Panc1 (cell line): ENCODE data around the gene MTURN. TPM values are rescaled to one million over a fixed set of nuclear protein-coding genes. Genes with fewer than 3 reads are reported as not detected.

Source experiments
- ATAC-seq: fragments of 200-7000 bp; cut with Tn5 transposase; 2 replicates; pipeline ENCODE4 v1.9.1; 2020; ENCODE audit warnings: mild to moderate bottlenecking, moderate library complexity
- BruUV-seq: library from RNA; stranded (reverse); fragments of 400-500 nt; replicated peaks from 2 replicates; lab custom pipeline; 2021; lab: Mats Ljungman, UMichigan
- CTCF ChIA-PET: fragments of 300-600 bp; sonication (Branson Sonifier 250); formaldehyde crosslinking; loops from one replicate; lab custom pipeline; 2022; ENCODE audit warnings: antibody characterized with exemption; lab: Charles Lee
- POLR2A ChIA-PET: fragments of 300-600 bp; sonication (Branson Sonifier 250); formaldehyde crosslinking; loops from one replicate; lab custom pipeline; 2022; ENCODE audit warnings: antibody characterized with exemption; lab: Charles Lee
- DNase-seq: peaks from one replicate; pipeline ENCODE4 v3.0.0-alpha.2; 2010; ENCODE audit warnings: low read depth, low spot score
- H3K27ac ChIP-seq: 2 replicates; pipeline ENCODE4 v1.5.1; 2011; ENCODE audit warnings: mild to moderate bottlenecking, low read length, inconsistent platforms
- H3K27me3 ChIP-seq: fragments of 200-500 bp; sonication (Bioruptor generic); 2 replicates; pipeline ENCODE4 v1.6.0; 2014; ENCODE audit warnings: low read length, inconsistent platforms; ENCODE audit not compliant: control insufficient read depth, insufficient read depth
- H3K36me3 ChIP-seq: fragments of 200-500 bp; sonication (Bioruptor generic); 2 replicates; pipeline ENCODE4 v1.5.1; 2014; ENCODE audit warnings: inconsistent platforms, mild to moderate bottlenecking, low read length, moderate library complexity; ENCODE audit not compliant: control insufficient read depth, insufficient read depth
- H3K4me1 ChIP-seq: 2 replicates; pipeline ENCODE4 v1.5.1; 2011; ENCODE audit warnings: inconsistent platforms, mild to moderate bottlenecking, low read length, moderate library complexity; ENCODE audit not compliant: control insufficient read depth, insufficient read depth
- H3K4me3 ChIP-seq, 2 experiments: 2 replicates each; pipeline ENCODE4 v1.5.1; 2011 to 2012; ENCODE audit warnings: low read depth in 2 of 2, low read length in 2 of 2, mild to moderate bottlenecking in 2 of 2, inconsistent platforms in 1 of 2, moderate library complexity in 1 of 2
- H3K9me3 ChIP-seq: fragments of 200-500 bp; sonication (Bioruptor generic); 2 replicates; pipeline ENCODE4 v1.5.1; 2014; ENCODE audit warnings: low read depth, mild to moderate bottlenecking, inconsistent platforms, low read length, moderate library complexity; ENCODE audit not compliant: control insufficient read depth, insufficient read depth
- POLR2AphosphoS5 ChIP-seq: IDR thresholded peaks from 2 replicates; pipeline ENCODE4 v1.6.1; 2012; ENCODE audit warnings: mild to moderate bottlenecking, low read depth, low read length, moderate library complexity
- SIN3A ChIP-seq: IDR thresholded peaks from 2 replicates; pipeline ENCODE4 v1.6.1; 2012; ENCODE audit warnings: low read depth, mild to moderate bottlenecking, low read length, moderate library complexity, borderline replicate concordance; ENCODE audit not compliant: insufficient read depth
- TCF7L2 ChIP-seq: IDR thresholded peaks from 2 replicates; pipeline ENCODE4 v1.6.1; 2011; ENCODE audit warnings: mild to moderate bottlenecking, low read depth, low read length, inconsistent platforms
- in situ Hi-C: cut with HindIII; loops from 2 replicates; pipeline ENCODE4 v1.10.0; 2016; ENCODE audit warnings: low sequenced_read_pairs, low pct_unique_long_range_greater_than_20kb
- intact Hi-C: fragments of 100-400 bp; cut with micrococcal nuclease; formaldehyde crosslinking; loops from one replicate; pipeline ENCODE4 v1.10.0; 2022; ENCODE audit not compliant: unreplicated experiment
- total RNA-seq: library from RNA; stranded (reverse); gene quantifications from one replicate; pipeline ENCODE4 v1.2.1, GENCODE V29; 2021; ENCODE audit not compliant: unreplicated experiment
- TF ChIP-seq, protein P1 (sequence below), 2 experiments: IDR thresholded peaks; 2 replicates each; pipeline ENCODE4 v1.6.1; 2011 to 2012; ENCODE audit warnings: low read depth in 2 of 2, control low read depth in 1 of 2, low read length in 1 of 2, mild to moderate bottlenecking in 1 of 2, moderate library complexity in 1 of 2; ENCODE audit not compliant: insufficient read depth in 1 of 2
- TF ChIP-seq, protein P2 (sequence below): fragments of 450-650 bp; IDR thresholded peaks from 2 replicates; pipeline ENCODE4 v1.5.1; 2017; ENCODE audit warnings: mild to moderate bottlenecking

Gene MTURN
- total RNA-seq, 1 experiment from 2014 or later = 1.2 TPM

DNA sequence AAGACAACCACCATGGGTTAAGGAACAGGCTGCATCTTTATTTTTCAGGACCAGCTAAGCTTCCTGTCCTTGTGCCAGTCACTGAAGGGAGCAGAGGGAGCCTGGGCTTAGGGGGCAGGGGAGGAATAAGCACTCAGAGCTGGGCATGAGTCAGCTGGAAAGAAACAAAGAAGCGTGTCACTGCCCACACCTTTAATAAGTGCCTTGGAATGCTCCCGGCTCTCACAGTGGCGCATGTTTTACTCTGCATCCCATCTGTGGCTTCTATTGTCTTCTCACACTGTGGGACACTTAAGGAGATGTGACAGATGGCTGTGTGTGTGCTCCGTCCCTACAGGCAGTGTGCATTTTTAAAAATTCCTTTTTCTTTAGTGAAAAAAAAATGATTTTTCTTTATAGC lies 71.7 kb downstream of the MTURN start:
- BruUV-seq = no TSS peak
- POLR2A ChIA-PET = no interaction called here
- Histone ChIP-seq H3K4me3 (peak overlapping the region in 1 of 2 experiments; percentile 36; a peak in 1 of 4 replicates), H3K4me1 (peaks cover 4% of the 10 kb centered on the region; the same call in 1 of the 2 replicates), H3K36me3 (no peaks in the 10 kb centered on the region), H3K27ac (no peak overlapping the region), H3K9me3 (no peaks in the 10 kb centered on the region), H3K27me3 (no peaks in the 10 kb centered on the region)
- in situ Hi-C loops = no loop called here
- TF ChIP-seq, protein P1, sequence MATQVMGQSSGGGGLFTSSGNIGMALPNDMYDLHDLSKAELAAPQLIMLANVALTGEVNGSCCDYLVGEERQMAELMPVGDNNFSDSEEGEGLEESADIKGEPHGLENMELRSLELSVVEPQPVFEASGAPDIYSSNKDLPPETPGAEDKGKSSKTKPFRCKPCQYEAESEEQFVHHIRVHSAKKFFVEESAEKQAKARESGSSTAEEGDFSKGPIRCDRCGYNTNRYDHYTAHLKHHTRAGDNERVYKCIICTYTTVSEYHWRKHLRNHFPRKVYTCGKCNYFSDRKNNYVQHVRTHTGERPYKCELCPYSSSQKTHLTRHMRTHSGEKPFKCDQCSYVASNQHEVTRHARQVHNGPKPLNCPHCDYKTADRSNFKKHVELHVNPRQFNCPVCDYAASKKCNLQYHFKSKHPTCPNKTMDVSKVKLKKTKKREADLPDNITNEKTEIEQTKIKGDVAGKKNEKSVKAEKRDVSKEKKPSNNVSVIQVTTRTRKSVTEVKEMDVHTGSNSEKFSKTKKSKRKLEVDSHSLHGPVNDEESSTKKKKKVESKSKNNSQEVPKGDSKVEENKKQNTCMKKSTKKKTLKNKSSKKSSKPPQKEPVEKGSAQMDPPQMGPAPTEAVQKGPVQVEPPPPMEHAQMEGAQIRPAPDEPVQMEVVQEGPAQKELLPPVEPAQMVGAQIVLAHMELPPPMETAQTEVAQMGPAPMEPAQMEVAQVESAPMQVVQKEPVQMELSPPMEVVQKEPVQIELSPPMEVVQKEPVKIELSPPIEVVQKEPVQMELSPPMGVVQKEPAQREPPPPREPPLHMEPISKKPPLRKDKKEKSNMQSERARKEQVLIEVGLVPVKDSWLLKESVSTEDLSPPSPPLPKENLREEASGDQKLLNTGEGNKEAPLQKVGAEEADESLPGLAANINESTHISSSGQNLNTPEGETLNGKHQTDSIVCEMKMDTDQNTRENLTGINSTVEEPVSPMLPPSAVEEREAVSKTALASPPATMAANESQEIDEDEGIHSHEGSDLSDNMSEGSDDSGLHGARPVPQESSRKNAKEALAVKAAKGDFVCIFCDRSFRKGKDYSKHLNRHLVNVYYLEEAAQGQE (IDR thresholded peaks at IDR 0.05; ENCODE audit: insufficient read depth in 1 of 2, low read depth in 2 of 2, low read length in 1 of 2) = no peak
- TF ChIP-seq POLR2AphosphoS5 (no peak), TCF7L2 (no peak), SIN3A (no peak)
- TF ChIP-seq, protein P2, sequence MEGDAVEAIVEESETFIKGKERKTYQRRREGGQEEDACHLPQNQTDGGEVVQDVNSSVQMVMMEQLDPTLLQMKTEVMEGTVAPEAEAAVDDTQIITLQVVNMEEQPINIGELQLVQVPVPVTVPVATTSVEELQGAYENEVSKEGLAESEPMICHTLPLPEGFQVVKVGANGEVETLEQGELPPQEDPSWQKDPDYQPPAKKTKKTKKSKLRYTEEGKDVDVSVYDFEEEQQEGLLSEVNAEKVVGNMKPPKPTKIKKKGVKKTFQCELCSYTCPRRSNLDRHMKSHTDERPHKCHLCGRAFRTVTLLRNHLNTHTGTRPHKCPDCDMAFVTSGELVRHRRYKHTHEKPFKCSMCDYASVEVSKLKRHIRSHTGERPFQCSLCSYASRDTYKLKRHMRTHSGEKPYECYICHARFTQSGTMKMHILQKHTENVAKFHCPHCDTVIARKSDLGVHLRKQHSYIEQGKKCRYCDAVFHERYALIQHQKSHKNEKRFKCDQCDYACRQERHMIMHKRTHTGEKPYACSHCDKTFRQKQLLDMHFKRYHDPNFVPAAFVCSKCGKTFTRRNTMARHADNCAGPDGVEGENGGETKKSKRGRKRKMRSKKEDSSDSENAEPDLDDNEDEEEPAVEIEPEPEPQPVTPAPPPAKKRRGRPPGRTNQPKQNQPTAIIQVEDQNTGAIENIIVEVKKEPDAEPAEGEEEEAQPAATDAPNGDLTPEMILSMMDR = no peak
- intact Hi-C loops = no loop called here
- DNase-seq = no peak
- ATAC-seq = peak; percentile 91
- CTCF ChIA-PET = no interaction called here

GRCh38 chr7:30206942-30207341 lies 72.2 kb downstream of the MTURN start:
- ATAC-seq (peak; percentile 67), DNase-seq (no peak)
- CTCF ChIA-PET = no interaction called here

More at GRCh38 chr7:30206942-30207341, 72.2 kb downstream of the MTURN start:
- H3K27me3 ChIP-seq = no peaks in the 10 kb centered on the region
- in situ Hi-C loops = no loop called here
- no peaks in the 10 kb centered on the region for H3K36me3 ChIP-seq
- H3K4me3 ChIP-seq = peak overlapping the region in 1 of 2 experiments; percentile 36; a peak in 1 of 4 replicates
- no peak for TF ChIP-seq POLR2AphosphoS5
- TF ChIP-seq, protein P2 = no peak
- no peak for TF ChIP-seq SIN3A
- TF ChIP-seq TCF7L2 = no peak
- TF ChIP-seq, protein P1 (IDR thresholded peaks at IDR 0.05; ENCODE audit: insufficient read depth in 1 of 2, low read depth in 2 of 2, low read length in 1 of 2) = no peak
- H3K4me1 ChIP-seq = peaks cover 4% of the 10 kb centered on the region; the same call in 1 of the 2 replicates
- BruUV-seq = no TSS peak
- H3K9me3 ChIP-seq = no peaks in the 10 kb centered on the region
- no peak overlapping the region for H3K27ac ChIP-seq
- POLR2A ChIA-PET = no interaction called here
- intact Hi-C loops = no loop called here
